Right atrium auricular region (tissue), 2 donors: ENCODE results near the gene C6orf89. TPM values are rescaled to one million over a fixed set of nuclear protein-coding genes. Genes with fewer than 3 reads are reported as not detected.

Source experiments
- DNase-seq: peaks from one replicate; pipeline ENCODE4 v3.0.0-alpha.2; 2019; ENCODE audit warnings: low spot score
- H3K27ac ChIP-seq, 2 donors: fragments of 200-600 bp; sonication (generic); 1 replicate in 1 of 2; 2 replicates in 1 of 2; pipeline ENCODE4 v1.5.1; 2016 to 2019
- H3K27me3 ChIP-seq, 2 donors: fragments of 200-600 bp; sonication (generic); one replicate each; pipeline versions ENCODE4 v1.5.1 to v1.6.0; 2017 to 2019
- H3K36me3 ChIP-seq: fragments of 200-600 bp; sonication (generic); one replicate; pipeline ENCODE4 v1.5.1; 2016
- H3K4me1 ChIP-seq, 2 donors: fragments of 200-600 bp; sonication (generic); one replicate each; pipeline versions ENCODE4 v1.5.1 to v1.6.0; 2017 to 2019
- H3K4me3 ChIP-seq, 2 donors: fragments of 200-600 bp; sonication (generic); 1 replicate in 1 of 2; 2 replicates in 1 of 2; pipeline ENCODE4 v1.5.1; 2017 to 2019; ENCODE audit warnings: mild to moderate bottlenecking in 1 of 2, moderate library complexity in 1 of 2
- H3K9me3 ChIP-seq, 2 donors: fragments of 200-600 bp; sonication (generic); one replicate each; pipeline ENCODE4 v1.5.1; 2019
- CTCF ChIP-seq, 2 donors: fragments of 200-600 bp; sonication (generic); IDR thresholded peaks; one replicate each; pipeline ENCODE4 v1.5.1; 2019; ENCODE audit warnings: antibody characterized with exemption in 2 of 2
- total RNA-seq, 2 donors: library from RNA; depleted of rRNA; stranded (reverse); fragments of >200 nt; gene quantifications; one replicate each; pipeline ENCODE4 v1.1.0, GENCODE V29; 2016

Gene C6orf89
- 10 to 100 TPM; 55.0 to 59.5 TPM for total RNA-seq

GRCh38 chr6:36885461-36886401 is at the start of gene C6orf89:
C6orf89 (plus strand) TSS chr6:36885952; CDS start chr6:36899445, 13,493 bp downstream.
- no peaks in the 10 kb centered on the region for H3K9me3 ChIP-seq
- peak within 1 kb of the TSS; percentile 87 to 92 for H3K27ac ChIP-seq
- H3K4me3 ChIP-seq, result peak within 1 kb of the TSS; percentile 71 to 81
- TF ChIP-seq CTCF (IDR thresholded peaks at IDR 0.05), result peak; percentile 72 to 91
- H3K27me3 ChIP-seq, result no peaks in the 10 kb centered on the region
- H3K36me3 ChIP-seq, result no peaks in the 10 kb centered on the region
- DNase-seq, result peak; percentile 99
- H3K4me1 ChIP-seq, result peaks cover 0 to 28% of the 10 kb centered on the region in 2 donors

GRCh38 chr6:36836111-36837021 is 49.4 kb upstream of the C6orf89 start:
- Histone ChIP-seq H3K36me3 (peaks cover 8% of the 10 kb centered on the region), H3K9me3 (no peaks in the 10 kb centered on the region), H3K4me1 (peaks cover 0 to 58% of the 10 kb centered on the region in 2 donors), H3K4me3 (no peak overlapping the region), H3K27me3 (no peaks in the 10 kb centered on the region), H3K27ac (peak overlapping the region; percentile 85 to 91)
- no peak for DNase-seq
- peak in 1 of 2 donors; percentile 35 for TF ChIP-seq CTCF (IDR thresholded peaks at IDR 0.05)

GRCh38 chr6:36837022-36837339 is 48.8 kb upstream of the C6orf89 start:
- H3K4me1 ChIP-seq, result peaks cover 0 to 61% of the 10 kb centered on the region in 2 donors
- no peak for TF ChIP-seq CTCF (IDR thresholded peaks at IDR 0.05)
- no peaks in the 10 kb centered on the region for H3K9me3 ChIP-seq
- no peaks in the 10 kb centered on the region for H3K27me3 ChIP-seq
- H3K4me3 ChIP-seq, result no peak overlapping the region
- H3K36me3 ChIP-seq, result peaks cover 13% of the 10 kb centered on the region
- no peak for DNase-seq
- peak overlapping the region; percentile 85 to 91 for H3K27ac ChIP-seq

- H3K4me3 ChIP-seq, result peak overlapping the region; percentile 49 to 64
- H3K27me3 ChIP-seq, result no peaks in the 10 kb centered on the region
- peak overlapping the region; percentile 85 to 91 for H3K27ac ChIP-seq
- H3K4me1 ChIP-seq, result peaks cover 0 to 61% of the 10 kb centered on the region in 2 donors
- no peak for DNase-seq
- H3K9me3 ChIP-seq, result no peaks in the 10 kb centered on the region
- H3K36me3 ChIP-seq, result peaks cover 13% of the 10 kb centered on the region
- no peak for TF ChIP-seq CTCF (IDR thresholded peaks at IDR 0.05)
Observed at GRCh38 chr6:36837686-36838085, 48.1 kb upstream of the C6orf89 start.

- H3K27me3 ChIP-seq, result no peaks in the 10 kb centered on the region
- H3K9me3 ChIP-seq, result no peaks in the 10 kb centered on the region
- peak within 1 kb of the TSS; percentile 85 to 91 for H3K27ac ChIP-seq
- H3K4me3 ChIP-seq, result peak within 1 kb of the TSS; percentile 49 to 64
- peaks cover 13% of the 10 kb centered on the region for H3K36me3 ChIP-seq
- H3K4me1 ChIP-seq, result peaks cover 0 to 70% of the 10 kb centered on the region in 2 donors
- DNase-seq, result no peak
- no peak for TF ChIP-seq CTCF (IDR thresholded peaks at IDR 0.05)
Observed at GRCh38 chr6:36838896-36839748, 46.6 kb upstream of the C6orf89 start, which contains the start of gene CPNE5. CPNE5 (minus strand) TSS chr6:36839444; CDS start chr6:36839377, 67 bp downstream.
